ENCODE data around the gene NAB2.
"Not testable (repeated sequence)": the region's sequence is repeated elsewhere in the genome, so short reads cannot be mapped to it uniquely, and the experiment has no call there.

Gene NAB2, protein sequence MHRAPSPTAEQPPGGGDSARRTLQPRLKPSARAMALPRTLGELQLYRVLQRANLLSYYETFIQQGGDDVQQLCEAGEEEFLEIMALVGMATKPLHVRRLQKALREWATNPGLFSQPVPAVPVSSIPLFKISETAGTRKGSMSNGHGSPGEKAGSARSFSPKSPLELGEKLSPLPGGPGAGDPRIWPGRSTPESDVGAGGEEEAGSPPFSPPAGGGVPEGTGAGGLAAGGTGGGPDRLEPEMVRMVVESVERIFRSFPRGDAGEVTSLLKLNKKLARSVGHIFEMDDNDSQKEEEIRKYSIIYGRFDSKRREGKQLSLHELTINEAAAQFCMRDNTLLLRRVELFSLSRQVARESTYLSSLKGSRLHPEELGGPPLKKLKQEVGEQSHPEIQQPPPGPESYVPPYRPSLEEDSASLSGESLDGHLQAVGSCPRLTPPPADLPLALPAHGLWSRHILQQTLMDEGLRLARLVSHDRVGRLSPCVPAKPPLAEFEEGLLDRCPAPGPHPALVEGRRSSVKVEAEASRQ
- total RNA-seq: 7.5 to 10.8 (median 9.6) reads per million in 4 donors

DNA sequence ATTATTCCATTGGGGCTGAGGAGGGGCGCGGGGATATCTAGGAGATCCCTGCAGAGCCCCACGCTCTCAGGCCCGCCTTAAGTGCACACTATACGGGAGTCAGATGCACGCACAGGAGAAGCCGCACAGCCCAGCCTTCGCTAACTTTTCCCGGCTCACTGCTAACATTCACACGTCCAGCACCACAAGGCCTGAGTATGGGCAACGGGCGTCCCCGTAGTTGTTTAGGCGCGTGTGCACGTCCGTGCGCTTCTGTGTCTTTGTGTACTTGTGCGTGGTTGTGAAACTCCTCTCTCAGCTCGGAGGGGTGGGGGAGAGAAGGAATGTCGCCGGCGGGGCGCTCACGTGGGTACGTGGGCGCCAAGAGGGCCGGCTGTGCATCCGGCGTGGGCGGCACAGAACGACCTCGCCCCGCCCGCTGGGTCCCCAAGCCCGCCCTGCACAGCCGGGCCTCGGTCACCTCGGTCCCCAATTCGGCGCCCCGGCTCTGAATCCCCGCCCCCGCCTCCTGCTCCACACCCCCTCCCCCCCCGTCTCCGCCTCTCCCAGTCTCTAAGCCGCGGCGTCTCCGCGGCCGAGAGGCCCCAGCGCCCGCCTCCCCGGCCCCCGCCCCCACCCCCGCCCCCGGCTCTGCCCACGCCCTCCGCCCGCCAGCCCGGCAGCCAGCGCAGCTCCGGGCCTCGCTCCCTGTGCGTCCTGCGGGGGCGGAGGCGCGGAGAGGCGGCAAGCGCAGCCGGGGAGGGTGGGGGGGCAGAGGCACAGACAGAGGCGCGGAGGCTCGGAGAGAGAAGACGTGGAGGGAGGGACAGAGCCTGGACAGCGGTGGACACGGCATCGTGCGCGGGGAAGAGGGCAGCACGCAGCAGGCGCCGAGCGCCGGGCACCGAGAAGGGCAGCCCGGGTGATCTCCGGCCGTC is at the start of gene NAB2:
Gene NAB2 (plus strand): TSS at position 761 of the 917 bp plus-strand sequence. CDS start 158 bp downstream, outside the sequence.
- peak; percentile 92 to 96 (median 94) for DNase-seq

DNA sequence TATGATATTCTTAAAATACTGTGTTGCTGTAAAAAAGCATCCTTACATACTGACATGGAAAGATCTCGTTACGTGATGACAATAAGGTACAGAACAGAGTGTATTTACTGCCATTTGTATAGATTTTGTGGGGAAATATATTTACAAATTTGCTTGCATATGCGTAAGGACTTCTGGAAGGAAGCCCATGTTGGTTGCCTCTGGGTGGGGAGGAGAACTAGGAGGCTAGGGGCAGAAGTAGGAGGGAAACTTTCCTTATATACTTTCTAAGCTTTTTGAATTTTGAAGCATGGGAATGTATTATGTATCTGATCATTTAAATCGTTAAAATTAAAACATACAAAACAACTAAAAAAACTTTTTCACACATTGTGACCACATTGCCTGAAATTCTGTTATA is 48.7 kb upstream of the NAB2 start:
- no peak for DNase-seq

DNA sequence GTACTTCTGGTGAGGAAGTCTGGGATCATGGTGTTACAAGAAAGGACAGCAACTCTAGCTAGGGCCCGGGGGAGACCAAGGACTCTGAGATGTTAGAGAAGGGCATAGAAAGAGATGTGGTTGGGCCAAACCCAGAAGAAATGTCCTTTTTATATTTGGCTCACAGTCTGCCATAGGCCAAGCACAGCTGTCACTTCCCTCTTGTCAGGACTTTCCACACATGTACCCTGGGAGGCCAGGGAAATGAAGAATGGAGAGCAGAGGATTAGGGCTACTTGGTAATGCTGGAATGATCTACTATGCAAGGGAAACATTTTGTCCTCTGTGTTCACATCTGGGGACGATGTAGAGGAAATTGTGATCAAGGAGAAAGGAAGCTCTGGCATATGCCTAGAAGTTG is 48.2 kb upstream of the NAB2 start:
- no peak for DNase-seq

DNA sequence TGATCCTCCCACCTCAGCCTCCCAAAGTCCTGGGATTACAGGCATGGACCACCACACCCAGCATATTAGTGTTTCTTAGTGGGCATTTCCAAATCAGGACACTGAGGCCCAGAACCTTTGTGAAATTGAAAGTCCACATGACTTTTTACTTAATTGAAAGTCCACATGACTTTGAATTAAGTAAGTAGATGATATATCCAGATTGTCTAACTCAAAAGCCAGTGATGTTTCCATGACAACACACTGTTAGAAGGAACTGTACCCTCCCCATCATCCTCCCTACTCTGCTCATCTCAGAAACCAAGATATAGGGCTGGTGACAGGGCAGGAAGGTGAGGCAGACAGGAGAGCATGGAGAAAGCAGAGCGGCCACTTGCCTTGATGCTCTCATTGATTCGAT is 46.2 kb upstream of the NAB2 start:
- no peak for DNase-seq

DNA sequence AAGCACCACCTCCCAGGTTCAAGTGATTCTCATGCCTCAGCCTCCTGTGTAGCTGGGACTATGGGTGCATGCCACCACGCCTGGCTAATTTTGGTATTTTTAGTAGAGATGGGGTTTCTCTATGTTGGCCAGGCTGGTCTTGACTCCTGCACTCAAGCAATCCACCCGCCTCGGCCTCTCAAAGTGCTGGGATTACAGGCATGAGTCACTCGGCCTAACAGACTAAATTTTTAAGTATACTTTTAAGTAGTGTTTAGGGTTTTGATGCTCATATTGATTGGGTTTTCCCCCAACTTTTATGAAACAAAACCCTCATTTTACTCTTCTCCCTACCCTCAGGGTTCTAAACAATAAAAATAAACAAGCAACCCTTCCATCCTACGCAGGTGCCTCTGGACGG is 44.4 kb upstream of the NAB2 start:
- DNase-seq: no peak

DNA sequence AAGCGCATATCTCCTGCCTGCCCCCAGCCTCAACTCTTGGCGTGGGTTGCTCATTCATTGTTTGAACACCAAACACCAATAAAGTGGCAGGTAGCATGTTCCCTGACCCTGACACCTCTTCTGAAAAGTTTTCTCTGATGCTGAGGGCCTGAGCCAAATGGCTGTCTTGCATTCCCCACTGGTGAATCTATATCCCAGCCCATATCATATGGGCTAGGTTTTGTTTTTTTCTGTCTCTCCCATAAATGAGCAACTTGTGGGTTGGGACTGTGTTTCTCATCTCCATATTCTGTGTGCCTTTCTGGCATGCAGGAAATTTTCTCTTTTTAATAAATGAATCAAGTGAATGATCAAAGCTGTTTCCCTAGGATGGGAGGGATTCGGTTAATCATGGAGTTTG is 44.0 kb upstream of the NAB2 start:
- DNase-seq: no peak

DNA sequence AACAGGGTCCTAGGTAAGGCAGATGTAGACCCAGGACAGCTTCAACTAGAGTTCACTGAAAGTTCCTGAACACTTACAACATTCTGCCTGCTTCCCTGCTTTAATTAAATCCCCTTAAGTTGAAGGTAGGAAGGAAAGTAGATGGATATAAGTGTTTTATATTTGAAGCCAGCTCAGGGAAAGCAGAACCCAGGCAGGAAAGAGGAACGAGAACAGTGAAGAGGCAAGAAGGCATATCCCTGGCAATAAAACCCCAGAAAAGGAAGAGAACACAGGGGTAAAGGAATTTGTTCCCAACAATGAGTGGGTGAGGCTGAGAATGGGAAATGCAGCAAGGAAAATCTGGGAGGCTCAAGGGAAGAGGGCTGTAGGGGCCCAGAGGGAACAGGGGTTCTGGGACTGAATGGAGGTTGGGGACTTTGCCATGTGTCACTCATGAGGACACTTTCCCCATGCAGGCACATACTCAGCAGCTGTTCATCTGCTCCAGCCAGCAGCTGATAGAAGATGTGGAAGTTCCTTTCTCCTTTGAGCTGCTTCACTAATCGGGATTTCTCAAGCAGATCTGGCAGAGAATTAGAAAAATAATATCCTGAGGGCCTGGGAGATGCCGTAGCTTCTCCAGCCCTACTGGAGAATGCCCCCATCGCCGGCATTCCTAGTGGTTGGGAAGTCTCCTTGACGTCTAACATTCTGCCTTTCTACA is 42.7 kb upstream of the NAB2 start:
- DNase-seq: no peak

DNA sequence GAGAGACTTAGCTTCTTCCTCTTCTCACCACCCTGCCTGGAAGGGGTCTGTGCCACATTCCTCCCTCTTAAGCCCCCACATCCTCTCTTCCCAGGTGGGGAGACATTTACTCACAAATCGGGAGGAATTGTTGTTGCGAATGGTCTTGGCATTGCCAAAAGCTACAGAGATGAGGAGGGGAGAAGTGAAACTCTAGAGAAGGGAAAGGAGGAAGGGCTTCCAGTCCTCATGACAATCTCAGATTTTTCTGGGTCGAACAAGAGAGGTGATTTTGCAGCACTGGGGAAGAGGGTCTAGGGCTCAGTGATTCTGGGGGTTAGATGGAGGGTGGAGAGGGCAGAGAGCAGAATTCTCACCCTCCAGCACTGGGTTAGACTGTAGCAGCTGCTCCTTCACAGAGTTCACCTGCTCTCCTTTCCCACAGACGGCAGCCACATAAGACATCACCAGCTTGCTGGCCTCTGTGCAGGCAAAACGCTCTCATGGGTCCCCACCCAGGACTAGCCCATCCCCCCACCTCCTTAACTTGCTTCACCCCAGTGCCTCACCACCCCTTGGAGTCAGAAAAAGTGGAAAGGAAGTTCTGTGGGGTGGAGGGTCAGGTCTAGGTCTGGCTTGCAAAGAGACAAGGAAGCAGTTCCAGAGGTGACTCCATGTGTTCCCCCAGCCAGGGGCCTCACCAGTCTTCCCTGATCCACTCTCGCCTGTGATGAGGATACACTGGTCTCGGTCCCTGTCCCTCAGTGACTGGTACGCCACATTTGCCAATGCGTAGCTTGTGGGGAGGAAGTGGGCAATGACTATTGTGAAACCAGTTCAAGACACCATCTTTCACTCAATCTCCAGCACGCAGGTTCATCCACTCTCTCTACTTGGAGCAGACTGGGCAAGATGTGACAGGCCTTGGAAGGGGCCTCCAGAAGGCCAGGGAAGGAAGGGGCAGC is 41.7 kb upstream of the NAB2 start:
- peak in 1 of 5 donors; percentile 81 for DNase-seq

DNA sequence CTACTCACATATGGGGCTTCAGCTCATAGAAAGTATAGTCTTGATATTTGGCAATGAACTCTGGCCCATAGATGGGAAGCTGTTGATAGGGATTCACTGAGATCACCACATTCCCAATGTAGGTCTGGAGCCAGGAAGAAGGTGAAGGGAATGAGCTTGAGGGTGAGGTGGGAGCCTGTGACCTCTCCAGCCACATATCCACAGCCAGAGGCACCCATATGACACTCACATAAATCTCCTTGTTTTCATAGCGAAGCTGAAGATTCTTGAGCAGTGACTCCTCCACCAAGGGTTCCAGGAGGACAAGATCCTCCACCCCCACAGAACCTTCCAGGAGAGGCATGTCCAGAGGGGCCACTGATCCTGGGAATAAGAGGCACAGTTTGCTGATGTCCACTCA is 40.9 kb upstream of the NAB2 start:
- DNase-seq: no peak

DNA sequence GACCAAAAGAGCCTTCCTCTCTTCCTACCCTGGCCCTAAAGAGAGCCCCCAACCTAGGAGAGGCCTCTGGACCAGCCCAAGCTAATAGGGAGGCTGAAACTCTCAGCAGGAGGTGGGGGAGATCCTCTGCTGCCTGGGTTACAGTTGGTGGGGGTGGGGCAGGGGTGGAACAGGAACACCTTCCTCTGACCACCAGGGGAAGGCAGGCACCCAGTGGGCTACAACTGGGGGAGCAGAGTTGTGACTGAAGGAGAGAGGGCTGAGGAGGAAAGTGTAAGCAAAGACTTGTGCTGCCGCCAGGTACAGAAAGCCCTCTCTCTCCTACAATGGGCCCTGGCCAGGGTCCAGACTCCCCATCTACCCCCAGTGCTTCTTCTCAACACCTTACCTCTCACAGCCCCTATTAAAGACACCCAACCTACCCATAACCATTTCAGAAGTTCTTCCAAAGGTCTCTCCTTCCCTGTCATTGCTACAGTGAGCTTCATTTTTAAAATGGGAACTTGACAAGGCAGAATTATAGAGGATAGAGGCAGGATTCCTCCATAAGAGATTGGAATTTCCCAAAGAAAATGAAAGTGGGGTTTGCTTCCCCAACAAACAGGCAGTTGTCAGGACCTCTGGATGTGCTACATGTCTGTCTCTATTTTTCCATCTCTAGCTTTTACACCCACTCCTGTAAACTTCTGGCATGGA is 40.3 kb upstream of the NAB2 start:
- no peak for DNase-seq

DNA sequence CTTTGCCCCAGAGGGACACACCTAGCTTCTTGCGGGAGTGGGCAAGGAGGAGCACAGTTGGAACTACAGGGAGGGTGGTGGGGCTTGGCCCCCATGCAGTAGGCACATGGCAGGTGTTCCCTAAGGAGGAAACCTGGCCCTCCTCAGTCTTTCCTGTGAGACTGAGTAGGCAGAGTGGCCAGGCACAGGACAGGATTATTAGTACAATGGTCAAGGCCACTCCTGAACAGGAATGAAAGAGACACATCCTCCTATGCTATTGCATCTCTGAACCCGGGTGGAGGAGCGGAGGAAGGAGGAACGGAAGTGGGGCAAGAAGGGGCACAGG is 39.8 kb upstream of the NAB2 start:
- no peak for DNase-seq

DNA sequence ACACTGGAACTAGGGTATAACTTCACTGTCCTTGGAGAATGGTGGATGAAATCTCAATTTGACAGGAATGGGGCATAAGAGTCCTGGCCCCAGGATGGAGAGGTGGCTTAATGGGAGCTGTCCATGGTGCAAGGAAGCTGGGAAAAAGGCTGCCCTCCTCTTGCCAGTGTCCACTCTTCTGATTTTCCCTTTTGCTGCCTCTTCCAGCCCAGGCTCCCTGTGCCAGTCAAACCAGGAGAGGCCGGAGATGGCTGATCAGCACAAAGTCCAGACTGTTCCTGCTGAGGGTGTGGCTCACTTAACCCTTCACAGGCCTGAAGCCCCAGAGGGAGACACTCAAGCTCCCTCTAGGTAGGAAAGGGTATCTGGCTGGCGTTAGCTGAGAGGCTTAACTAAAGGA is 39.0 kb upstream of the NAB2 start, which contains the start of gene MYO1A:
Gene MYO1A (minus strand): TSS at position 240 of the 400 bp plus-strand sequence. CDS start 1,806 bp downstream, outside the sequence.
- no peak for DNase-seq

DNA sequence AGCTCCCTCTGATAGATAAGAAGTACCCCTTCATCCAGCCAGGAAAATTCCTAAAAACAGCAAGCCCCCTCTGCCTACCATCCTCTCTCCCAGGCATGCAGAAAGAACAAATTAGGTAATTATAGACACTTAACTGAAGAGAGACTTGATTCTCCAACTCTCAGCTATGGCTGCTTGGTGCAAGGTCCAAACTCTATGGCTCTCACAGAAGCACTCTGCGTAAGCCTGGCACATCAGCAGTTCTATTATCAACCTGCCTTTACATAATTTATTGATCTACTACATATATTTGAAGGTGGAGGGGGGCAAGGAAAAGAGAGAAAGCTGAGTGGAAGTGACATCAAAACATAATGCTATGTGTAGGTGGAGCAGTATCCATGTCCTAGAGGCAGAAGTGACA is 37.9 kb upstream of the NAB2 start:
- no peak for DNase-seq

DNA sequence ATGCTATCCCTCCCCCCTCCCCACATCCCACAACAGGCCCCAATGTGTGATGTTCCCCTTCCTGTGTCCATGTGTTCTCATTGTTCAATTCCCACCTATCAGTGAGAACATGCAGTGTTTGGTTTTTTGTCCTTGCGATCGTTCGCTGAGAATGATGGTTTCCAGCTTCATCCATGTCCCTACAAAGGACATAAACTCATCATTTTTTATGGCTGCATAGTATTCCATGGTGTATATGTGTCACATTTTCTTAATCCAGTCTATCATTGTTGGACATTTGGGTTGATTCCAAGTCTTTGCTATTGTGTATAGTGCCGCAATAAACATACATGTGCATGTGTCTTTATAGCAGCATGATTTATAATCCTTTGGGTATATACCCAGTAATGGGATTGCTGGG is 35.8 kb upstream of the NAB2 start:
- not testable (repeated sequence) for DNase-seq

DNA sequence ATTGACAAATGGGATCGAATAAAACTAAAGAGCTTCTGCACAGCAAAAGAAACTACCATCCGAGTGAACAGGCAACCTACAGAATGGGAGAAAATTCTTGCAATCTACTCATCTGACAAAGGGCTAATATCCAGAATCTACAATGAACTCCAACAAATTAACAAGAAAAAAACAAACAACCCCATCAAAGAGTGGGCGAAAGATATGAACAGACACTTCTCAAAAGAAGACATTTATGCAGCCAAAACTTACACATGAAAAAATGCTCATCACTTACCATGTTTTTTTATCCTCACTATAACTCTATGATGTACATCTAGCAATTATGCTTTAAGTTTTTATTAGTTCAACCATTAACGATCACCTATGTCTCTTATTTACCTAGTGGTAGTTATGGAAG is 35.0 kb upstream of the NAB2 start:
- not testable (repeated sequence) for DNase-seq

DNA sequence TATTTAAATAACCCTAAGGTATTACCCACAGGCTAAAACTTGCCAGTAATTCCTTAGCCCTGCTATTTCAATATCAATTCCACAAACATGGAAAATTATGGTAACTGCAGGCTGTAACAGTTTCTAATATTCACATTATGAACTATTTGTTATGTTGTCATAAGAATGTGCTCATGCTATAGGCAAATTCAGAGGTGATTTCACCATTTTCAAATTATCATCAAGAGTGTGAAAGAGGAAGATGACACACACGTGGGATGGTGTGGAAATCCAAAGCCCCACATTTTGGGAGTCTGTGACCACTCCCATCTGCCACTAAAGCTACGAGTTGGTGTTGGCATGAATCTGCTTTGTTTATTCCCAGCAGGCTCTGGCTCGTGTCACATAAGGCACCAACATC is 33.1 kb upstream of the NAB2 start:
- no peak for DNase-seq

DNA sequence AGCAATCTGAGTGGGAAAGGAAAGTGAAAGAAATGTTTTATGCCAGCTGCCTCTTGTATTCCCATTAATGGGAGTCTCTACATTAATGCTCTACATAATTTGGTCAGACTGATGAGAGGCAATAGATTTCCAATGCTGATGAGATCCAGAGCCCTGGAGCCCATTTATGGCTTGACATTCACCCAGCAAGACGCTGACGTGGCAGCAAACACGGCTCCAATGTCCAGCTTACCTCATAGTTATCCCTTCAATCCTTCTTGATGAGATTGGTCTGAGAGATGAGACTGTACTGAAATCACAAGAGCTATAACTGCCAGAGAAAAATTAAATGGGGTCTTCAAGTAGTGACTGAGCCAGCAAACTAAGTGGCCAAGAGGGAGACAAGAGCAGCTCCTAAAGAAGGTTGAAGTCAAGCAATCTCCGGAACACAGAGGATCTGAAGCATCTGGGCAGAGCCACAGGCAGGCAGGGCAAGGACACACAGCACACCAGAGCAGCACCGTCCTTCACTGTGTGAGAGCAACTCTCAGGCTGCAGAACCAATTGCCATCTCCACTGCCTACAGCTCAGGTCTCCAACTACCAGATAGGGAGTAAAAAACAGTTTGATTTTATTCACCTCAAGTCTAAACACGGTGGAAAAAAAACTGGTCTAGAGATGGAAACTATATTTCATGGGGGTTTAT is 31.7 kb upstream of the NAB2 start:
- no peak for DNase-seq

DNA sequence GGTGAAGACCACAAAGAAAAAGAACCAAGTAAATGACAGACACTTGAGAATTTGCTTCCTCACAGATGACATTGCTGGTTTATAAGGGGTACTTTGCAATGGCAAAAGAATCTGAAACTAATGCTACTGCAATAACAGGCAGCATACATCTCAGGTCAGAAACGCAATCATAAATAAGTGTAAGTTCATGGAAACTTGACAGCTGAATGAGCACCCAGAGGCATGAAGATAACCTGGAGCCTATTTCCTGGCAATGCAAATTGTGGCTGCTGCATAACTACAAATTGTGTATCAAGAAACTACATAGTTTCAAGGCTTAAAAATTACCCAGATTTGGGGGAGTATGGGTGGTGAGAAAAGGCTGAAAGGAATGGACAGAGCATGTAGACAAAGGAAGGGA is 30.5 kb upstream of the NAB2 start:
- DNase-seq: no peak

DNA sequence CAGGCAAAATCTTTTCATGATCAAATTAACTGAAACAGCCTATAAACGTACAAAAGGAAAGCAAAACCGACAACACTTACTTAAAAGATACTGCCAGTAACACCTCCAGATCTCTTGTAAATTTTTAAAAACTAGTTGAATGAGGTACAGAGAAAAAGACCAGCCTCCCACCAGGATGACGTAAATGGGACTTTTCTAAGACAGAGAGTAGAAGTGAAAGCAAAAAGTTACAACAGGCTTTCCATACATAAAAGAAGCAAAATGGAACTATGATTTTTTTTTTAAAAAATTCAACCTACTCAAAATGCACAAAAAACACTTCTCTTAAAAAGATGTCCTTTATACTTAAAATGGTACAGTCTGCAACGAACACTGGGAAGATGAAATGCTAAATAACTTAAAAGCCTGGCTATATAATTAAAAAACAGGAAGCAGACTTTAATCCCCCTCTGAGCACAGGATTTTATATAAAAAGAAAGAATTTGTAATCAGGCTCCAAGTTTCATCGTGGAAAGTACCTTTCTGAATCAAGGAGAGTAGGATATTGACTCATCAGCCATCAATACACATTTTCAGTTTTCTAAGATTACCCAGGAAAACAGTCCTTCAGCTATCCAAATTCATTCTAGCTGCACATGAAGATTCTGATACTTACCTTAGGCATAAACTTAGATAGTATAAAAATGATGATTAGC is 24.8 kb upstream of the NAB2 start:
- DNase-seq: peak in 4 of 5 donors; percentile 38 to 84 (median 46)

DNA sequence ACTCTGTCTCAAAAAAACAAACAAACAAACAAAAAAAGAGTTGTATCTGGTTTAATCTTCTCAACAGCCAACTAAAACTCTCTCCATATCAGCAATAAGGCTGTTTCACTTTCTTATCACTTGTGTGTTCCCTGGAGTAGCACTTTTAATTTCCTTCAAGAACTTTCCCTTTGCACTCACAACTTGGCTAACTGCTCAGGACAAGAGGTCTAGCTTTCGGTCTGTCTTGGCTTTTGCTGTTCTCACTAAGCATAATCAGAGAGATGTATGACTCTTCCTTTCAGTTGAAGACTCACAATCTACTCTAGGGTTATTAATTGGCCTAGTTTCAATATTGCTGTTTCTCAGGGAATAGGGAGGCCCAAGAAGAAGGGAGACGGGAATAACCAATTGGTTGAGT is 22.7 kb upstream of the NAB2 start:
- DNase-seq: no peak

Data from T-helper 1 cell (primary cell).